ENCODE results near the gene WIPI1.

The WIPI1 gene

DNA sequence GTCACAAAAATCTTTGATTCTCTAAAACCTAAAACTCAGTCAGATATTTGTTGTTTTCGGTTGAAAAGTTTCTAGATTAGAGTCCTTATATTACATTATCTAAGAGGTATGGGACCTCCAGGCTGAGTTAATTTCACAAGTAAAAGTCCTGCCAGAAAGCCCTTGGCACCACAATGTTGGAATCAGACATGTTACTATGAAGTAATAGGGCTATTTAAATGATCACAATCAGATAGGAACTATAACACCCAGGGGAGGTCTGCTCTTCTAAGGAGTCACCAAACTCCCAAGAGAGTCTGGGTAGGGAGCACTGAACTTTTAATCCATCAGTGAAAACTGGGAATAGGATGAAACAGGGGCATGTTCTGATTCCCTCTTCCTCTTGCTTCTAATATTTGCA is 54.2 kb downstream of the WIPI1 start:
- DNase-seq (ENCODE audit: low read depth in 1 of 2, low spot score in 1 of 2): no peak
- no peak for TF ChIP-seq JUND (IDR thresholded peaks at IDR 0.05; ENCODE audit: low read depth)
- in situ Hi-C loops (cut with HindIII; ENCODE audit: low pct_unique_long_range_greater_than_20kb, low sequenced_read_pairs): no loop called here

DNA sequence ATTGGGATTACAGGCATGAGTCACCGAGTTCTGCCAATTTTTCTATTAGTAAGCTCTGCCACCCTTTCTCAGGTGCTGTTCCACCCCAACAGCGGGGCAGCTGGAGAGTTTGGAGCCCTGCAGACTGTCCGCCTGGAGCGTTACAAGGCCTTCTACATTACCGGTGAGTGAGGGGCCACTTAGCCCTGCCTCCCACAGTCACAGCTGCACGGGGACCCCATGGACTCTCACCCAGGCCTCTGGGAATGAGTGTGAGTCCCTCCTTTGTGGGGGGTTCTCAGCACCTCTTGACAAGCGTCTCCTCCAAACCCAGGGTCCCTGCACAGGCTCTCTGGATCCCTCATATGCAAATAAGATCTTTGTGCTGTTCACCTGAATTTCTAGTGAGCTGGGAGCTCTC is 56.0 kb downstream of the WIPI1 start:
- in situ Hi-C loops (cut with HindIII; ENCODE audit: low pct_unique_long_range_greater_than_20kb, low sequenced_read_pairs): no loop called here
- DNase-seq (ENCODE audit: low read depth in 1 of 2, low spot score in 1 of 2): no peak
- TF ChIP-seq JUND (IDR thresholded peaks at IDR 0.05; ENCODE audit: low read depth): no peak

DNA sequence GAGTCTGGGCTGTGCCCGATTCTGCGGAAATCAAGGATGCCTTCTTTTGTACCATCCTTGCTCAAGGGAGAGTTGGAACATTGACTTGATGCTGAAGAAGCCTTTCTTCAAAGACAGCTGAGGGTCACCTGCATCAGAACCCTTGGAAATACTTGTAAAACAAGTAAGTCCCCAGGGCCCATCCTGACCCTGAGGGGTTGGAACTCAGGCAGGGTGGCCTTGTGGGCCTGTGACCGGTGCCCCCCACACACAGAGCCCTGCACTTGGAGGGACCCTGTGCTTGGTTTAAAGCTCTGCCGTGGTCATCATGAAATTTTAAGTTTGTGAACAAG is 56.9 kb downstream of the WIPI1 start:
- in situ Hi-C loops (cut with HindIII; ENCODE audit: low pct_unique_long_range_greater_than_20kb, low sequenced_read_pairs): no loop called here
- TF ChIP-seq JUND (IDR thresholded peaks at IDR 0.05; ENCODE audit: low read depth): no peak
- DNase-seq (ENCODE audit: low read depth in 1 of 2, low spot score in 1 of 2): no peak

DNA sequence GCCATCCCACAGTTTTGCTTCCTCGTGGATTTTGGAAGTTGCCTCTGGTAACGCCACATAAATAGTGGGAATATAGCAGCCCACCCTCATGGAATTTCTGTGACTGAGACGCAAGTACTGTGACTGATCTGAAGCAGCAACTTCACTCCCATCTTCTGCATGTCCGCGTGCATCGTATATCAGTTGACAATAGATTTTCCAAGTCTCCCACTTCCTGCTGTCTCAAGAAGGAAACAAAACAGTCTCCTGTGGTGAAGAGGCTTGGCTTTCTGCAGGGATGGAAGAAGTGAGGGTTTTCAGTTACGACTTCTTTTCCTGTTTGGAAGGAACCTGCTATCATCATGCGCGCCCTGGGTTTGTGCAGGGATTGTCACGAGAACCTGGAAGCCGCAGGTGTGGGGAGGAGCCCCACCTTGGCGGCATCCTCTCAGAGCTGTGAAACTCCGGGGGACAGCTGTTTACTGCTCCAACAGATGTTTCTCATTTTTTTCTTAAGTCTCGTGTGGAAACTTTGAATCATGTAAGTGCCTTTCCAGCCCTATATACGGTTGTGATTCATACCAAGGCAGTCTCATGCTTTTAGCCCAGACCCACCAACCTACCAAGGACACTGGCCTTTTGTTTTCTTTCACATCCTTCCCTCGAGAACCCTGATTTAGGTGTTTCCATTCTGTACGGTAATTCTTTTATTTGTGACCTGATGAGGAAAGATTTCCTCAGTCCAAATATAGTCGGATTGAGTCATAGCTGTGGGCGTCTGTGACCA is 57.5 kb downstream of the WIPI1 start:
- in situ Hi-C loops (cut with HindIII; ENCODE audit: low pct_unique_long_range_greater_than_20kb, low sequenced_read_pairs): no loop called here
- TF ChIP-seq JUND (IDR thresholded peaks at IDR 0.05; ENCODE audit: low read depth): no peak
- no peak for DNase-seq (ENCODE audit: low read depth in 1 of 2, low spot score in 1 of 2)

DNA sequence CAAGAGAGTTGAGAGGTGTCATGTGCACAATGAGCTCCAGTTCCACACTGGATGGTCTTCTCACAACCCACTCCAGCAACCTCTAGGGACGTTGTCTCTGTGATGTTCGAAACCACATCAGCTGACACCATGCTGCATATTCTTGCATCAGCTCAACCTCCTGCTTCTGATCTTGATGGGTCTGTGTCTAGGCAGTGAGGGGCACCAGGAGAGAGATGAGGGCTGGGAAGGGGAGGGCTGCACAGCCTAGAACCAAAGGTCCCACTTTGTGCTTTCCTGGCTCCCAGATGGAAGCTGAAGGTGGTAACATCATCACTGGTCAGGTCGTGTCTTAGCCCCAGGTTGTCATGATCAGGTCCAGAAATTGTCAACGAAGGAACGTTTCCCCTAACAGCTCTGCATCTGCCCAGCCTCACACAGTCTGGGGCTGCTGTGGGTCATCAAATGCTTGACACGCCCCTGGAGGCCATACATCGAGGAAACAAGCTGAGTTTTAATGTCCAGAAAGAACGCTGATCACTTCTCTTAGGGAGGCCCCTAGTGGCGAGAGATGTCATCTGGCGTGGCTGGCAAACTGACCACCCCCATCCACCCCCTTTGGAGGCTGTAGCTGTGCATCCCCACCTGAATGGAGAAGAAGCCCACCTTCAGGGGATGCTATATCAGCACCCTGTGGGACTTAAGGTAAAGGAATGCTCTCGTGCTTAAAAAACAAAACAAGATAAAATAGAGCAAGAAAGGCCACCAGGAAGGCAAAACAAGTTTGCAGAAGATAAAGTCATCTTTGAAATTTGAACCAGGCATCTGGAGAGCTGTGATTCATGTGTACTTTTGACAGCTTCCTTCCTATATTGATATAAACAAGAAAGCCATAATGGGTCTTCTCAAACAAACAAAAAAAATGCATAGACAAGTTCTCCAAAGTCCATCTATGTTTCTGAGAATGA is 58.3 kb downstream of the WIPI1 start:
- peak; percentile 87 to 88 for DNase-seq (ENCODE audit: low read depth in 1 of 2, low spot score in 1 of 2)
- TF ChIP-seq JUND (IDR thresholded peaks at IDR 0.05; ENCODE audit: low read depth): no peak
- in situ Hi-C loops (cut with HindIII; ENCODE audit: low pct_unique_long_range_greater_than_20kb, low sequenced_read_pairs): no loop called here

DNA sequence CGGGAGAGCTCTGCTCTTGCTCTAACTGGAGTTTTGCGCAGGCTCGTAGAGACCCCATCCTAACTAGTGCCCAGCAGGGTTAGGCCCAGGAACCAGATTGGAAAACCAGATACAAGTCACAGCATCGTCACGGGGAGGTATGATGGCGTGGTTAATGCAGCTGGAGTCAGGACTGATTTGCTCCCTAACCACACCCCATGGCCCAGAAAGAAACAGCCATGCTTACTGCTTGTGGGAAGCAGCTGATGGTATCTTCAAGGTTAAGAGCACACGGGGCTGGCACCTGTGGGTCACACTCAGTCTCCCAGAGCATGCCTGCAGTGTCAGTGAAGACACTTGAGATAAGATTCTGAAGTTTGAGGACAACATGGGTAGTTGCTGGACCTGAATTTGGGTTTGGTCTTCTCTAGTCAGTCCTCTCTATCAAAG is 60.2 kb downstream of the WIPI1 start:
- in situ Hi-C loops (cut with HindIII; ENCODE audit: low pct_unique_long_range_greater_than_20kb, low sequenced_read_pairs): no loop called here
- no peak for TF ChIP-seq JUND (IDR thresholded peaks at IDR 0.05; ENCODE audit: low read depth)
- DNase-seq (ENCODE audit: low read depth in 1 of 2, low spot score in 1 of 2): no peak

DNA sequence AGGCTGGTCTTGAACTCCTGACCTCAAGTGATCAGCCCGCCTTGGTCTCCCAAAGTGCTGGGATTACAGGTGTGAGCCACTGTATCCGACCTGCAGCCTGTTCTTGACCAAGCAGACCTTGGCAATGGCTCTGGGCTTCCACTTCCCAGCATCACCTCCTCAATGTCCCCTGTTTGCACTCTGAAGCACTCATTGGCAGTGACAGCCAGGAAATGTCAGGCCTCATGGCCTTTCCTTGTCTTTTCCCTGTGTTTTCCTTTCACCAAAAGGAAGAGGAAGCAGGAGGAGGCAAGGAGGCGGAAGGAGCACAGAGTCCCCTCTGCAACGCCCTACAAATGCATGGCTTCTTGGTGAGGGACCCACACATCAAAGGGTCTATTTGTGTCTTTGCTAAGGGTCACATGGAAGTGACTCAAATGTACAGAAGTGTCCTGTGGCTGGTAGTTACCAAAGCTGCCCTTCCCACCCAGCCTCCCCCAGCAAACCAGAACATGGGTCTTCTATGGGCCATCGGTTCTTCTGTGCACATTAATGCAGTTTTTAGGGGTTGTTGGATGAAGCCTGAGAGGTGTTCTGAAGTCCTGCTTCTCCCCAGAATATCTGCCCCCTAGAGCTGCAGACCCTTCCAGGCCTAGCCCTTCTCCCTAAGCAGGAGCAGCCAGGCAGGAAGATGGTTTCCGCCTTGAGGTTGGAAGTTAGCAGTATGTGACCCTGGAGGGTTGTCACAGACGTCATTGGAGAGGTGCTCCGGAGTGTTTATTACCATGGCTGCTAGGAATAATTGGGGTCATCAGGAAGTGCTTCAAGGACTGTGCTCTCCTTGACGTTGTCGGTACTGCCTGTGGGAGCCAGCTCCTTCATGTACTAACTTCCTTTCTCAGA is 60.8 kb downstream of the WIPI1 start:
- DNase-seq (ENCODE audit: low read depth in 1 of 2, low spot score in 1 of 2): no peak
- TF ChIP-seq JUND (IDR thresholded peaks at IDR 0.05; ENCODE audit: low read depth): no peak
- in situ Hi-C loops (cut with HindIII; ENCODE audit: low pct_unique_long_range_greater_than_20kb, low sequenced_read_pairs): no loop called here

DNA sequence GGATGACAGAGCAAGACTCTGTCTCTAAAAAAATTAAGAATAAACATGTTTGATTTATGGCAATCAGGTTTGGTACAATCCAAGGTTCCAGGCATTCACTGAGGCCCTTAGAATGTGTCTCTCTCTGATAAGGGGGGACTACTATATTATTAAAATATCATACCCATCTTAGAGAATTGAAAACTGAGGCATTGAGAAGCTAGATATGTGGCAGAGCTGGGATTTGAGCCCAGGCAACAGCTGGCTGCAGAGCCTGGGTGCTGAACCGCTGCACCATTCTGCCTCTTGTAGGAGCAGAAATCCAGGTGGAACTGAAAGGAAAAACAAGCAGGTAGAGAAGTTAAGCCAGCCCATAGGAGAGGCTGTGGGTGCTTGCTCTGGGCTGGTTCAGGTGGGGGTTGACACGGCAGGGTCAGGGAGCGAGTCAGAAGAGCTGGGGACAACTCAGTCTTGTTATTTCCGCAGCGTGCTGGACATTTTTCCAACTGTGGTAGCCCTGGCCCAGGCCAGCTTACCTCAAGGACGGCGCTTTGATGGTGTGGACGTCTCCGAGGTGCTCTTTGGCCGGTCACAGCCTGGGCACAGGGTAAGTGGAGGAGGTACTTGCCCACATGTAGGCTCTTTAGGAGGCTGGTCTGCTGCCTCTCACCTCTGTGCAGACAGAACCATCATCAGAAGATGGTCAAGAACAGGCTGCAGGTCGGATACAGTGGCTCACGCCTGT is 62.5 kb downstream of the WIPI1 start:
- no peak for TF ChIP-seq JUND (IDR thresholded peaks at IDR 0.05; ENCODE audit: low read depth)
- DNase-seq (ENCODE audit: low read depth in 1 of 2, low spot score in 1 of 2): no peak
- in situ Hi-C loops (cut with HindIII; ENCODE audit: low pct_unique_long_range_greater_than_20kb, low sequenced_read_pairs): no loop called here

DNA sequence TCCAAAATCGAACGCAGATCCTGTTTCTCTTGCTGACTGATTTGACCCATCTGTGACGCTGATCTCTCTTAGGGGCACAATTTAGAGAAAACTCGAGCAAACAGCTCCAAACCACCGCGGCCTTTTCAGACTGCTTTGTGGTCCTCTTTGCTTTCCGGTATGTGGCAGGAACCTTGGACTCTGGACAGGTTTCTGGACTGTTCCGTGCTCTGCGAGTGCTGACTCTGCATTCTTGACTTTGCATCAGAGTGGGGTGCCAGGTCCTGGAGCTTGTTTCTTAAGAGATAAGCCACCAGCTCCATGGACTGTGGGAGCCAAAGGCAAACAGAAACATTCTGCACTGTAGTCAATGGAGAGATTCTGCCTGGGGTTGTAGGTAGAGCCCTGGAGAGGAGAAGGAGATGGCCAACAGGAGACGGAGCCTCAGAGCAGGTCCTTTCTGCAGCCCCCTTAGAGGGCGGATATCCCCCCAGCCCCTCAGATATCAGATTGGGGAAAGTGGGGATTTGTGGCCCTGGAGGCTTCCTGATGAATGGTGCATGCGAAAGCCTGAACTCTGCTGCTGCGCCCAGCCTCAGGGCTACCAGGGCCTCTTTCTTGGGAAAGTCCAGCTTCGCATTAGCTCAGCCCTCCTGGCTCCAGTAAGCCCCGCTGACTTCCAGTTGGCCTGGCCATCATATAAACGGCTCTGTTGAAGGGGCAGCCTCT is 65.6 kb downstream of the WIPI1 start:
- in situ Hi-C loops (cut with HindIII; ENCODE audit: low pct_unique_long_range_greater_than_20kb, low sequenced_read_pairs): no loop called here
- TF ChIP-seq JUND (IDR thresholded peaks at IDR 0.05; ENCODE audit: low read depth): no peak
- no peak for DNase-seq (ENCODE audit: low read depth in 1 of 2, low spot score in 1 of 2)

DNA sequence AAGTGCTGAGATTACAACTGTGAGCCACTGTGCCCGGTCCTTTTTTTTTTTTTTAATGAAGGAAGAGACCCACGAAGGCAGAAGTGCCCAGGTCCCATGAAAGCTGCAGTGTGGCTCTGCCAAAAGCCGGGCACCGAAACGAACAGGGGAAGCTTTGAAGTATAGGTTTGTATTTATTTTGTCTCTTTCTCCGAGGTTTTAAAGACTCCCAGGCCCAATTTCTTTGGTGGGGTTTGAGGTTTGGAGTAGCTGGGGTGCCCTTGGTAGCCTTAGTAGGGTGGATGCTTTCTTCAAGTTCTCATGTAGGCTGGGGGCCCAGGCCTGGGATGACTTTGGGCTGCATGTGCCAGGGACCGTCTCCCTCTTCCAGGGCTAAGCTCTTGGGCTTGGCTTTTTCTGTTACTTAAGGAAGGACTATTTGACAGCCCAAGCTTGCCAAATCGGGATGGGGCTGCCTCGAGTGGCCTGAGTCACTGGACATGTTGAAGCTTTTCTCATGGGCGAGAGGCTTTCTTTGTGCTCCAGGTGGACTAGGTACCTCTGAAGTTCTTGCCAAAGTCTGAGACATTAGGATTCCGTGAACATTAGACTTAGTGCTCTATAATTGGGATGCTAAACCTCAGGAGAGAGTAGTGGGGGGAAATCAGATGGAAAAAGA is 66.3 kb downstream of the WIPI1 start:
- no peak for TF ChIP-seq JUND (IDR thresholded peaks at IDR 0.05; ENCODE audit: low read depth)
- no peak for DNase-seq (ENCODE audit: low read depth in 1 of 2, low spot score in 1 of 2)
- in situ Hi-C loops (cut with HindIII; ENCODE audit: low pct_unique_long_range_greater_than_20kb, low sequenced_read_pairs): no loop called here

DNA sequence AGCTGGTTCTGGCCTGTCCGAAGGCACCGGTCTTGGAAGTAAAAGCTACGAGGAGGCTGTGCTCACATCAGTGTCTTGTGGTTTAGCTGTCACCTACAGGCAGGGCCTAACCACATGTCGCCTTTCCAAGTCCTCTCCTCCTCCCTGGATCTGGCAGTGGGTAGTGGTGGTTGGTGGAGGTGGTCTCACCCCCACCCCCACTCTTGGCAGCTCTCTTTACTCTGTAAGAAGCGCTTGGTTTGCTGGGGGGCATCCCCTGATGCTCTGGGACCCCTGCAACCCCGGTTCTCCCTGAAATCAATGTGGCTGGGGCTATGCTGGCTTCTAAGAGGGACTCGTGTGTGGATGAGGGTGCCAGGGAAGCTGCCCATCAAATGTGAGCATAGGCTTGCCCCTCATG is 68.3 kb downstream of the WIPI1 start:
- in situ Hi-C loops (cut with HindIII; ENCODE audit: low pct_unique_long_range_greater_than_20kb, low sequenced_read_pairs): no loop called here
- no peak for TF ChIP-seq JUND (IDR thresholded peaks at IDR 0.05; ENCODE audit: low read depth)

More for the DNA sequence above, 68.3 kb downstream of the WIPI1 start:
- no peak for DNase-seq (ENCODE audit: low read depth in 1 of 2, low spot score in 1 of 2)
